ENCODE data around the gene LRRC26.

GRCh38 chr9:137184881-137185660, 15.2 kb upstream of the LRRC26 start:
- no peak for TF ChIP-seq EZH2 (IDR thresholded peaks at IDR 0.05)
- TF ChIP-seq POLR2AphosphoS5 (IDR thresholded peaks at IDR 0.05; ENCODE audit: borderline replicate concordance, low read depth, low read length), result no peak
- no peak for TF ChIP-seq FOXP2 (optimal IDR thresholded peaks at IDR 0.05; ENCODE audit: control extremely low read depth, extremely low read length, insufficient read depth)

All from SK-N-MC (cell line).